GM19043 (cell line): Measurements from ENCODE around the gene C16orf89.
"Not testable (repeated sequence)": the region's sequence is repeated elsewhere in the genome, so short reads cannot be mapped to it uniquely, and the experiment has no call there.

Source experiments
- ATAC-seq: cut with Tn5 transposase; IDR thresholded peaks from one replicate; pipeline ENCODE4 v1.9.1; 2021; ENCODE audit warnings: low read depth; ENCODE audit not compliant: unreplicated experiment

C16orf89 gene

DNA sequence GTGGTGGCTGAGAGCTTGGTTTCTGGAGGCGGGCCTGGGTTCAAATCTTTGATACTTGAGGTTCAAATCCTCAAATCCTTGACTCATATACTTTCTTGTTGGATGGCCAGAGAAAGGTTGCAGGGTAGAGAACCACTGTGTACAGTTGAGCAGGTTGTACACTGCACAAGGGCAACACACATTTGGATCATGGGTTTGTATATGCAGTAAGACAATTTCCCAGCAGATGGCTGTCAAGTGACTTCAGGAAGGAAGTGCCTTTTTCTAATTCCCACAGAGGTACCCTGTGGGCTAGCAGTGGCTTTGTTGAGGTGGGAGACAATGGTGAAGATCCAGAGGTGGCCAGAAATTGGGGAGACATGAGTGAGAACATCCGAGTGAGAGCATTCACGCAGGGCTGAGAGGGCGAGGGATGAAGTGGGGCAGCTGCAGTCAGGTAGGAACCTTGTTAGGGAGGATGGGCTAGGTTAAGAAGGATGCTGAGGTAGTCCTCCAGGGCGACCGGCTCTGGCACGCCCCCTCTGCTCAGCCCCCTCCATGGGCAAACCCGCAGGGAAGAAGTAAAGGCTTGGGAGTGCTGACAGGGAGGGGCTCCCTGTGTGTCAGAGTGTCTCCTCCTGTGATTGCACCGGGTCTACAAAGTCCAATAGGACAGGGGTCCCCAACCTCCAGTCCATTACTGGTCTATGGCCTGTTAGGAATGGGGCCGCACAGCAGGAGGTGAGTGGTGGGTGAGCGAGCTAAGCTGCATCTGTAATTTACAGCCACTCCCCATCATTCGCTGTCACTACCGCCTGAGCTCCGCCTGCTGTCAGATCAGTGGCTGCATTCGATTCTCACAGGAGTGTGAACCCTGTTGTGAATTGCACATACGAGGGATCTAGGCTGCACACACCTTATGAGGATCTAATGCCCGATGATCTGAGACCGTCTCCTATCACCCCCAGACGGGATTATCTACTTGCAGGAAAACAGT lies 2.7 kb downstream of the C16orf89 start:
- ATAC-seq, result no peak

DNA sequence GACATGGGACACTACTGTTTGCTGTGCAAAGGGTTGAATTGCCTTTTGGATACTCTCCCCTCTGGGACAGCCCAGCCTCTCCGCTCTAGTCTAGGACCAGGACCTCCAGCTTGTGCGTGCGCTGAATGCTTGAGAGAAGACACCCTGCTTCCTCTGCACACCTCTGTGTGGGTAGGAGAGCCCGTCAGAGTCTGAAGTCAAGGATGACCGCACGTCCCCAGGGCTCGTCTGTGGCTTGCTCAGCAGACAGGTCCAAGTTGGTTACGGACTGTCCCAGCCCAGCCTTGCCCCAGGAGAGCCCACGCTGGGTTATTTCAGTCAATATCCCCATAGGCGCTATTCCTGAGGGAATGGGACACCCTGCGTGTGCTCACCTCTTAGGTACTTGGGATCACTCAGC lies 3.7 kb downstream of the C16orf89 start:
- no peak for ATAC-seq

DNA sequence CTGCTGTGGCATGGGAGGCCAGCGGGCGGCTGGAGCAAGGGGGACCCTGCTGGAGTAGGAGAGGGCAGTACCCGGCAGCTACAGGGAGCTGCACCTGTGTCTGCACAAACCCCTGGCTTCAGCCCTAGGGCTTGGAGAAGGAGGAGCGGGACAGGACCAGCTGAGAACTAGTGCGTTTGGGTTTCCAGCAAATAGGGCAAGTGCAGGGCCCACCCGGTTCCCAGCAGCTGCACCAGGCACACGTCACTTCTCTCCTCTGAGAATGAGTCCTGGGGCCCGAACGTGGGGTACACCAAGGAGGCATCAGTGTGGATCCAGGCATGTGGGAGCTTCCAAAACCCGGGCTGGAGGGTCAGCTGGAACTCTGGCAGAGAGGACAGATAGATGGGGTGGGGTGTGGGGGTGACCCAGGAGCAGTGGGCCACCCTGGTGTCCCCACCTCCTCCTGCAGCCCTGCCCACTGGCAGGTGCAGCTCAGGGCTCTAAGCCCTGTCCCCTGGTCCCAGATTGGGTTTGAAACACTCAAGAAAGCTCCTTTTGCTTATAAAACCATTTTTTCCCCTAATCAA lies 5.6 kb downstream of the C16orf89 start:
- ATAC-seq, result no peak

DNA sequence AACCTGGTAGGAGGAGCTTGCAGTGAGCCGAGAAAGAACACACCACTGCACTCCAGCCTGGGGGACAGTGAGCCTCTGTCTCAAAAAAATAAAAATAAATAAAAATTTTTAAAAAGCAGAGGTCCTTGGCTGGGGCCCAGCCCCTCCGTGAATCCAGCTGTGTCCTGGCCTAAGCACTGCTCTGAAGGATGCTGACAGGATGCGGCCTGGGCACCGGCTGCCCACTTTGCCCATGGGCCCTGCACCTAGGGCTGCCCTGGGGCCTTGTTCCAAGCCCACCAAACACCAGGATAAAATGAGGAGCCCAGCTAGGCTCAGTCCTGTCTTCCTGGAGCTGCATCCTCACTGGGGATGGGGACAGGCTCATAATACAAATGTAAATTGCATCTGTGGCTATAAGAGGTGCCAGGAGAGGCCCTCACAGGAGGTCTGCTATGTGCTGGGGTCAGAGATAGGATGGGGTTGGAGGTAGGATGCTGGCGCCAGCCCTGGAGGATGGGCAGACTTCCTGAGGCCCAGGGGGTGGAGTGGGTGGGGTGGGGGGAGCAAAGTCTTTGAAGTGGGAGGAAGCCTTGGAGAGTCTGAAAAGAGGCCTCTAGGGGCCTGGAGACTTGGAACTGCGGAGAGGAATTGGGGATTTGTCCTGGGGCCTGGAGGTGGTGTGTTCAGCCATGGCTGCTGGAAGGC lies 6.2 kb downstream of the C16orf89 start:
- ATAC-seq, result no peak

DNA sequence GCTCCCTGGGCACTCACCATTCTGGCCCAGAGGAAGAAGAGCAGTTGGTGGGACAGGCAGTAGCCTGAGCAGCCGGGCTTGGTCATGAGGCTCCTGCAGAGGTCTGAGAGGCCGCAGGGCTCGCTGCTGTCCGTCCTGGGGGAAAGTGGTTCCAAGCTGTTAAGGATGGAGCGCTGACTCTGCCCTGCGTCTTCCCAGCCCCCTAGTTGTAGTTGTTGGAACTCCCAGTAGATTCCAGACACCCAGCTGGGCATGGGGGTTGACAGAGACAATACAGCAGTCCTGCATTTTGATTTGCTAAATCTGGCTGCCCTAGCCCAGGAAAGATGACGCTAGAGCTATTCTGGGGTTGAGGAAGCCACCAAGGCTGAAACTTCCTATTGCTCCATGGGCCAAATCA lies 7.3 kb downstream of the C16orf89 start:
- no peak for ATAC-seq

DNA sequence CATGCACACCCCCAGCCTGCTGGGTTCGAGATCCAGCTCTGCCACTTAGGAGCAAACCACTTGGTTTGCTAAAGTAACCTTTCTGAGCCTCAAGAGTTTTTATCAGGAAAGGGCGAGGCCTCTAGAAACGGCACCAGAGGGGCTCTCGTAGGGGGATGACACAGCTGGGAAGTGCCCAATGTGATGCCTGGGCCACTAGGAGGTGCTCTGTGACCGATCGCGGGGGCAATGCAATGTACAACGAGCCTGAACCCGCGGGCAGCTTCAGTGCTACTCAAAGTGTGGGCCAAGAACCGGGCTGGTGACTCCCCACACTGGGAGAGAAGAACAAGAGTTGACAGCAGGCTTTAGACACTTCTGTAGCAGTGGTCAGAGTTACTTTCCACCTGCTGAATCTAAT lies 9.4 kb downstream of the C16orf89 start:
- ATAC-seq, result peak; percentile 70

DNA sequence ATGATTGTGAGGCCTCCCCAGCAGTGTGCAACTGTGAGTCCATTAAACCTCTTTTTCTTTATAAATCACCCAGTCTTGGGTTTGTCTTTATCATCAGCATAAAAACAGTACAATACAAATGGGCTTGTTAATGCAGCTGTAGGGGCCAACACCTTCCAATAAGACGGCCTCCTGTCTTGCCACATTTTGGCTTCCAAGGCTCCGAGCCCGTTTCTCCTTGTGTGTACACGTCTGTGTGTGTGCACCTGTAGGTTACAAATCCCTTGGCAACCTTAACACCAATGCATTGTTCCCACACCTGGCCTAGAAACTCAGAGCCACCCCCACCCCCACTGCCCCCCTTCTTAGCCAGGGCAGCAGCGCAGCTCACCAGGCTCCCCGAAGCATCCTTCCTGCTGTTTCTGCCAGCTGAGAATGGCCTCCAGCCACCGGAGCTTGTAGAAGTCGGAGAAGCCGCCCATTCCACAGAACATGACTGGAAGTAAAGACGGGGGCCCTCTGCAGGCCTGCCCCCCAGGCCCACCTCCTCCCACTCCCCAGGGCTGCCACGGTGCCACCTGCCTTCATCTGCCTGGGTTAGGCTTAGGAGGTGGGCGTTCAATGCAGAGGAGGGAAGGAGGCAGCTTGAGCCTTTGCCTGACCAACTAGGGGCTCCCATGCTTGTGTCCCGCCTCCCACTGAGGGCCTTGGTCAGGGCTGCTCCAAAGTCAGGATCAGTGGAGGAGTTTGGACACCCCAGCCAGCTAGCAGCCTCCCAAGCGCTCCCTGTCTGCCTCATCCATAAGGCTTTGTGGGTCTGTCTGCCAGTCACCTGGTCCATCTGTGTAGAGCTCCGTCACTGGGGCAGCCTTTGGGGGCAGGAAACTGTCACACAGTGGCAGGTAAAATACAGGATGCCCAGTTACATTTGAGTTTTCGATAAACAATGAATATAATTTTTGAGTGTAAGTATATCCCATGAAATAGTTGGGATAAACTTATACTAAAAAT lies 10.6 kb downstream of the C16orf89 start:
- ATAC-seq, result no peak

DNA sequence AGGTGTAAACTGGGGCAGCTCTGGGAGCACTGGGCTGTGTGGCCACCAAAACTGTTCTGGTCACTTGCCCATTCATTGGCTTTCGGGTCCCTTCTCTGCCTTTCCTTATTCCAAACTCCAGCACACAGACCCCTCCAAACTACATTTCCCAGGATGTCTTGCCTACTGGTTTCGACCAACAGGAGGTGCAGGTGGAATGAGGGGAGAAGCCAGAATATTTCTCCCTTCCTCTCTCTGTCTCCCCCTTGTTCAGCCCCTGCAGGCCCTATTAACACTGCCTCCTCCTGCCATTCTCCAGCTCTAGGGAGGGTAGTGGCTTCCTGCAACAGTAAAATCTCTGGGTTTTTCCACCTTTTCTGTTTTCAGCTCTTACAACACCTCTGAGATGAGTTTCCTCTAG lies 18.8 kb downstream of the C16orf89 start:
- ATAC-seq, result no peak

DNA sequence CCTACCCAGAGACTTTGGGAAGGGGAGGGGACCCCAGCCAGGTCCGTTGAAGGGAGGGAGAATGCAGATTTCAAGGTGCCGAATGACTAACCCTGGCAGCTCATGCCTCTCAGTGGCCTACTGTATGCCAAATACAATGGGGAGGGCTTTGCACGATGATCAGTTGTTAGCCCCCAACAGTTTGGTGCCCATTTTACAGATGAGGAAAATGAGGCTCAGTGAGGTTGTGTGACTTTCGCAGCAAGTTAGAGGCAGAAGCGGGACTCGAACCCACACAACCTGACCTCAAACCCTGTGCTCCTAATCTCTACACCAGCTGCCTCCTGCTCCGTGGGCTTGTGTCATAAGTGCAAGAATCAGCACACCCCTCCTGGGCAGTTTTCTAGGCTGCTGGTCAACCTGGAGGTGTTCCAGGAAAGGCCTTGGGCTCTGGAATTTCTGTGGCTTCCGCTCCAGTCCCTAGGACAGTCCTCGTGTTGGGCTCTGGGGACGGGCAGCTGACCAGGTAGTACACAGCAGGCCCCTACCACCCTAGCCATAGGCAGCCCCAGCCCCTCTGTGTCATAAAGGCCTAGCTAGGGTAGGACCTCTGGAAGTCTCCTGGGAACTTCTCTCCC lies 20.1 kb downstream of the C16orf89 start:
- no peak for ATAC-seq

DNA sequence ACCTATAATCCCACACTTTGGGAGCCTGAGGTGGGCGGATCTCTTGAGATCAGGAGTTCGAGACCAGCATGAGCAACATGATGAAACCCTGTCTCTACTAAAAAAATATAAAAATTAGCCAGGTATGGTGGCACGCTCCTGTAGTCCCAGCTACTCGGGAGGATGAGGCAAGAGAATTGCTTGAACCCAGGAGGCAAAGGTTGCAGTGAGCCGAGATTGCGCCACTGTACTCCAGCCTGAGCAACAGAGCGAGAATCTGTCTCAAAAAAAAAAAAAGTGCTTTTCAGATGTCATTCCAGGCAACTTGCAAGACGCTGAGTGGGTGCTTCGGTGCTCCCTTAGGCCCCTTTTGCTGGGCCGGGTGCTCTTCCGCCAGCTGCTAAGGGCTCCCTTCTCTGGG lies 21.2 kb downstream of the C16orf89 start:
- ATAC-seq, result not testable (repeated sequence)

DNA sequence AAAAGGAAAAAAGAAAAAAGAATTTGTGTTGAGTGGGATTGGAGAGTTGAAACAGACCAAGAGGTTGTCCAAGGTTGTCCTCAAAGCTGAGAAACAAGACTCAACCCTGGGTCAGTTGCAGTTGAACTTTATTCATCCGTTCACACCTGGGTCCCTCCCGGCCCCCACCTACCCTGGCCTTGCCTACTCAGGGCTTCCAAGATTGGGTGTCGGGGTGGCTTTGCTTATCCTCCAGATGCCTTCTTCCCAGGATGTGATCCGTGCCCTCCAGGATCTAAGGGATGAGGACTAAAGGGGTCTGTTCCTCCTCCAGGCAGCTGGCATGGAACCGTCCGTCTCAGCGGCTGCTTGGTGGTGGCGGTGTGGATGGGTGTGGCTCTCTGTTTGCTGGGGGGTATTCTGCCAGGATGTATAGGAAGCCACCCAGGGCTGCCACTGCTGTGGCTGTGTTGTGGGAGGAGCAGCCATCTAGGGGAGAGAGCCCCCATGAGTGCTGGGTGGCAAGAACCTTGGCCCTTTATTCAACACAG lies 21.7 kb downstream of the C16orf89 start:
- ATAC-seq, result no peak

DNA sequence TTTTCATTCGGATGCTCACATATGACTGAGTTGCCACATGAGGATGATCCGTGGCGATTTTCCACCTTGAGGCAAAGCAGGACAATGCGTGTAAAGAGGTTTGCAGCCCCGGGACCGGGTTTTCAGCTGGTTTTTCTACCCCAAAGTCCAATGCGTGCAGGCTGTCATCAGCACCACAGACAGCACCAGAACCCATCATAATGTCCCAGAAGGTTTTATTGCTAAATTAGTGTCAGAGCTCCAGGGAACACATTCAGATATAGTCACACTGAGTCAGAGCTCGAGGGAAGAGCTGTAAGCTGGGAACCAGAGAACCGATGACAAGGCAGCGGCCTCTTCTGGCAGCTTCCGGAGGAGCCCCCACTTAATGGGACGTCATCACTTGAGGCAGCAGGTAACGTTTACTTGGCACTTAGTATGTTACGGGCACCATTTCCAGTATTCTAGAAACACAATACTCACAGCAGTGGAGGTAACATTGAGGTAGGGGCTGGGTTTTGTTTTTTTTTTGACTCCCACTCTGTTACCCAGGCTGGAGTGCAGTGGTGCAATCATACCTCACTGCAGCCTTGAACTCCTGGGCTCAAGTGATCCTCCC lies 23.1 kb downstream of the C16orf89 start:
- ATAC-seq, result no peak

DNA sequence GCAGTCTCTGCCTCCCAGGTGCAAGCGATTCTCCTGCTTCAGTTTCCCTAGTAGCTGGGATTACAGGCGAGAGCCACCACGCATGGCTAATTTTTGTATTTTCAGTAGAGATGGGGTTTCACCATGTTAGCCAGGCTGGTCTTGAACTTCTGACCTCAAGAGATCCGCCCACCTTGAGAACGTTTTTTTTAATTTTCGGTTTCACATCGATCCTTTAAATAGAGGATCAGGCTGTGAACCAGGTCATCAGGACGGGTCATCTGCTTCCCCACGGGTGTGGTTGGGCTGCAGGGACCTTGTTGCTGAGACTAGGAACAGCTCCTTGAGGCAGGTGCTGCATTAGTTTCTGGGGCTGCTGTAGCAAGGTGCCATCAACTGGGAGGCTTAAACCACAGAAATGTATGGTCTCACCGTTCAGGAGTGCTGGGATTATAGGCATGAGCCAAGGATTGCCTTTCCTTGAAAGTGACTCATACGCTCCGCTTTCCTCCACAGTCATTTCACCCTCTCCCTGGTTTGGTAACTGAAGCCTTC lies 24.1 kb downstream of the C16orf89 start:
- peak; percentile 70 for ATAC-seq

DNA sequence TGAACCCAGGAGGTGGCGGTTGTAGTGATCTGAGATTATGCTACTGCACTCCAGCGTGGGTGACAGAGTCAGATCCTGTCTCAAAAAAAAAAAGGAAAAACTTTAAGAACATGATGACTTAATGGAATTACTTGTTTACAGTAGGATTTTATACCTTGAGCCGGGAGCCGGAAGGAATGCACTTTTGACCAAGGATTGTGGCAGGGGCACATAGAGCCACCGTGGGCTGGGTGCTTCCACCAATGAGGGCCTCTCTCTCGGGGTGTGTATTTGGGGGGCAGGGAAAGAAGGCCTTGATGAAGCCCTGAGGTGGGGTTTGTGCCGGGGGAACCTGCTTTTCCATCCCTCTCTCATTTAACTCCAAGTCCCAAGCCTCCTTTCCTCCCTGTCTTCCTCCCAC lies 25.3 kb downstream of the C16orf89 start:
- ATAC-seq, result no peak

DNA sequence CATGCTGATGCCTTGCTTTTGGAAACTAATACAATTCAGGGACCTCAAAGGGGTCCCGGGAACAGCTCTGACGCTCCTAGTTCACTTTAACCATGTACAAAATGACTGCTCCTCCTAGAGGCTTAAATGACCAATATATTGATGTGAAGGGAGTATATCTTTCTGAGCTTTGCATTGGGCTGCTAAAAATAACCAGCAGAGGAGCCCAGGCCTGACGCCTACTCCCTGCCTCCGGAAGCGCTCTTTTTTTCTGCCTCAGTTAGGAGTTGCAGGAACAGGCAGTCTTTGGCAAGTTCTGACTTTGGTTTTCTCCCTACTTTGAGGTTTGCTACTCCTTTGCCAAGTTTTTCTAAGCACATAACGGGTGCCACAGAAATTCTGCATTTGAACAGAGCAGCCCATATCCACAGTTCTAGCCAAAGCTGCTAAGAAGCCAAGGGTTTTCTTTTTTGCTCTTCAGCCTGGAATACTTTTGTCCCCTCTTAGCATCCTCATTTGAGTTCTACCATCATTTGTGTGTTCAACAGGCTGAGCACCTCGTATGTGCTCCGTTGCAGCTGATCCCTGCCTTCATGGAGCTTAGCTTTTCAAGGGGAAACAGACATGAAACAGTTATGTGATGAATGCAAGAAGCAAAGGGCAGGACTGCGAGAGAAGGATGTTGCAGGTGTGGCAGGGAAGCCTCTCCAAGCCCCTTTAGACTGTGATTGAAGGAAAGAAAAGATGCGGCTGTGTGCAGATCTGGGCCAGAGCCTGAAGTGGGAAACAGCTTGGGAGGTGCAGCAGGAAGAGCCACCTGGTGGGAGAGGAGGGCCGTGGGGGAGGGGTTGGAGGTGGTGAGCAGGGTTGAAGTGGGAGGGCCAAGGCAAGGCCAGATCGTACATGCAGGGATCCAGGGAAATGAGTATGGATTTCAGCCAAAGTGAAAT lies 29.3 kb downstream of the C16orf89 start:
- no peak for ATAC-seq

DNA sequence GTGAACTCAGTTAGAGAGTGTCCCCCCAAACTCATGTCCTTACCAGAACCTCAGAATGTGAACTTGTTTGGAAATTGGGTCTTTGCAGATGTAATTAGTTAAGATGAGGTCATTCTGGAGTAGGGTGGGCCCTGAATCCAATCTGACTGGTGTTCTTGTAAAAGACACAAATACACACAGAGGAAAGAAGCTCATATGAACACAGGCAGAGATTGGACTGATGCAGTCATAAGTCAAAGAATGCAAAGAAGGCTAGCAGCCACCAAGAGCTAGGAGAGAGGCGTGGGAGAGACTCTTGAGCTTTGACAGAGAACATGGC lies 29.9 kb downstream of the C16orf89 start:
- no peak for ATAC-seq

DNA sequence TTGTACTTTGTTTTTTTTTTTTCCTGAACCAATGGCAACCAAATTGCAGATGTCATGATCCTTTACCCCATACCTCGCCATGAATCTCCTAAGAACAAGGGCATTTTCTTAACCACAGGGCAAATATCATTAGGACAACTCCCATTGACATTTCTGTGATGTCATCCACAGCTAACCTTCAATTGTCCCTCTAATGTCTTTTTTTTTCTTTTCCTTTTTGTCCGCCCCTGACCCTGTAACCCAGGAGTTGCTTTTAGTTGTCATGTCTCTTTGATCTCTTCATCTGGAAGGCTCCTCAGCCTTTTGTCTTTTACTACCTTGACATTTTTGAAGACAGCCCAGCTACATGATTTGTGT lies 31.6 kb downstream of the C16orf89 start:
- ATAC-seq, result no peak
